HepG2 (cell line): ENCODE data around the gene MLX. TPM values are rescaled to one million over a fixed set of nuclear protein-coding genes. Genes with fewer than 3 reads are reported as not detected.
A peak's percentile ranks its signal among the peaks of the same experiment; 100 is the strongest.

Experiments used
- CBFB ChIP-seq: sonication (generic); formaldehyde crosslinking; IDR thresholded peaks from 2 replicates; pipeline ENCODE4 v1.4.0; 2020; ENCODE audit warnings: missing genetic modification reagents
- CHCHD3 ChIP-seq: sonication (generic); formaldehyde crosslinking; IDR thresholded peaks from 2 replicates; pipeline ENCODE4 v1.8.0; 2022; ENCODE audit warnings: mild to moderate bottlenecking, missing genetic modification reagents, moderate library complexity
- HNRNPLL ChIP-seq: fragments of 200-400 bp; formaldehyde crosslinking; IDR thresholded peaks from 2 replicates; pipeline ENCODE4 v1.6.1; 2017; ENCODE audit warnings: mild to moderate bottlenecking, low read depth, low read length; ENCODE audit not compliant: poor library complexity, severe bottlenecking
- HOXD1 ChIP-seq: sonication (generic); formaldehyde crosslinking; IDR thresholded peaks from 2 replicates; pipeline ENCODE4 v1.5.0; 2020; ENCODE audit warnings: missing genetic modification reagents
- NFKBIZ ChIP-seq: IDR thresholded peaks from 2 replicates; pipeline ENCODE4 v1.6.1; 2018; ENCODE audit warnings: missing genetic modification reagents, missing compliant biosample characterization
- RBFOX2 ChIP-seq: fragments of 200-400 bp; formaldehyde crosslinking; IDR thresholded peaks from 2 replicates; pipeline ENCODE4 v1.6.1; 2017; ENCODE audit warnings: low read depth, mild to moderate bottlenecking, low read length
- RBM22 ChIP-seq: fragments of 200-400 bp; formaldehyde crosslinking; optimal IDR thresholded peaks from 2 replicates; pipeline ENCODE3; 2017; ENCODE audit warnings: mild to moderate bottlenecking, low read length, moderate library complexity
- RFX5 ChIP-seq: IDR thresholded peaks from 2 replicates; pipeline ENCODE4 v1.6.1; 2011; ENCODE audit warnings: low read depth, low read length, improper control_type of control experiment
- SAFB2 ChIP-seq: sonication (generic); formaldehyde crosslinking; IDR thresholded peaks from 2 replicates; pipeline ENCODE4 v1.5.1; 2020; ENCODE audit warnings: missing genetic modification reagents, low read depth, mild to moderate bottlenecking, borderline replicate concordance
- STAT5B ChIP-seq: sonication (generic); formaldehyde crosslinking; IDR thresholded peaks from 2 replicates; pipeline ENCODE4 v1.4.0; 2020; ENCODE audit warnings: missing genetic modification reagents
- TEAD3 ChIP-seq: optimal IDR thresholded peaks from 2 replicates; pipeline ENCODE3; 2016; ENCODE audit warnings: borderline replicate concordance
- TRIM24 ChIP-seq: sonication (generic); formaldehyde crosslinking; IDR thresholded peaks from 2 replicates; pipeline ENCODE4 v1.8.0; 2022; ENCODE audit warnings: mild to moderate bottlenecking, missing genetic modification reagents
- ZNF383 ChIP-seq: sonication (generic); formaldehyde crosslinking; IDR thresholded peaks from 2 replicates; pipeline ENCODE4 v1.4.0; 2020; ENCODE audit warnings: missing genetic modification reagents, mild to moderate bottlenecking, borderline replicate concordance
- ZNF446 ChIP-seq: sonication (generic); formaldehyde crosslinking; IDR thresholded peaks from 2 replicates; pipeline ENCODE4 v1.5.0; 2020; ENCODE audit warnings: mild to moderate bottlenecking, missing genetic modification reagents
- ZNF615 ChIP-seq: sonication (generic); formaldehyde crosslinking; IDR thresholded peaks from 2 replicates; pipeline ENCODE4 v1.5.0; 2020; ENCODE audit warnings: mild to moderate bottlenecking, missing genetic modification reagents, borderline replicate concordance
- ZNF761 ChIP-seq: sonication (generic); formaldehyde crosslinking; conservative IDR thresholded peaks from 2 replicates; pipeline ENCODE4 v1.4.0; 2020; ENCODE audit warnings: mild to moderate bottlenecking, missing genetic modification reagents
- ZNF770 ChIP-seq: sonication (generic); formaldehyde crosslinking; IDR thresholded peaks from 2 replicates; pipeline ENCODE4 v1.5.0; 2020; ENCODE audit warnings: mild to moderate bottlenecking, missing genetic modification reagents
- polyA plus RNA-seq, 8 experiments: library from polyadenylated mRNA; depleted of rRNA in 3 of 8; stranded (reverse) in 7 of 8; unstranded in 1 of 8; fragments of >200 nt; fragmentation: Illumina TruSeq in 4 of 8; extraction: Trizol in 4 of 8; gene quantifications; 2 replicates each; pipeline versions ENCODE4 v1.2.1 to v1.2.3, GENCODE V29; 2011 to 2016; ENCODE audit warnings: low read depth in 4 of 8, missing spikeins in 1 of 8, mixed read lengths in 1 of 8; ENCODE audit not compliant: insufficient read depth in 1 of 8
- total RNA-seq, 5 experiments: library from RNA; depleted of rRNA; stranded (reverse); fragments of >200 nt; fragmentation: Illumina TruSeq; extraction: Trizol; gene quantifications; 2 replicates each; pipeline ENCODE4 v1.2.3, GENCODE V29; 2016; ENCODE audit warnings: low read depth in 1 of 5
- TF ChIP-seq, protein P1 (sequence below): IDR thresholded peaks from 2 replicates; pipeline ENCODE4 v1.6.1; 2016; ENCODE audit warnings: missing compliant biosample characterization, missing genetic modification reagents, borderline replicate concordance
- TF ChIP-seq, protein P2 (sequence below): sonication (generic); formaldehyde crosslinking; IDR thresholded peaks from 2 replicates; pipeline ENCODE4 v1.5.0; 2020; ENCODE audit warnings: missing genetic modification reagents, mild to moderate bottlenecking, borderline replicate concordance
- TF ChIP-seq, protein P3 (sequence below): sonication (generic); formaldehyde crosslinking; IDR thresholded peaks from 2 replicates; pipeline ENCODE4 v1.4.0; 2020; ENCODE audit warnings: missing genetic modification reagents
- TF ChIP-seq, protein P4 (sequence below): sonication (generic); formaldehyde crosslinking; conservative IDR thresholded peaks from 2 replicates; pipeline ENCODE4 v1.5.0; 2020; ENCODE audit warnings: missing genetic modification reagents

MLX gene
- total and polyA plus RNA-seq, 2 of the 13 experiments (the other 11 are each of a cell fraction or from before 2014, with no cell fraction given): 38.9 to 74.4 TPM

DNA sequence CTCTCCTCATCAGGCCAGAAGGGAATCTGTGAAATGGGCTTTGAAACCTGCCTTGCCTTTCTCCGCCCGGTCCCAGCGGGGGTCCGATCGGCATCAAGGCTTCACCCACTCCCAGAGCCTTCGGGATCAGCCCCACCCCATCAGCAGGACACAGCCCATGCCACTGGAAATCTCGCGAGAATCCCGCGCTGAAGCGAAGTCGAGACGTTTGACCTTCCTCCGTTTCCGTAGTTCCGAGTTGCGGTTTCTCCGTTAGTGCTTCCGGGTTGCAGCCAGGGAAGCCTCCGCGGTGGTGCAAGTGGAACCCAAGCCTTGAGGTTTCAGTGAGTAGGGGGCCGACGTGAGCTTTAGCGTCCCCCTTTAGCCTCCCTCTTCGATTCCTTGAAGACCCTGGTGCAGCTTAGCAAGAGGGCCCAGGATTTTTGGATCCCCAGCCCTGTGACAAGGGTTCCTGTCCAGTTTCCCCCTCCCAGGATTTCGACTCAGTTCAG is 5.0 kb upstream of the MLX start, which contains the start of gene COASY (continued):
- TF ChIP-seq ZNF383 (CRISPR knock-in tag): peak; percentile 12; the same call in 1 of the 2 replicates
- TF ChIP-seq, protein P1, sequence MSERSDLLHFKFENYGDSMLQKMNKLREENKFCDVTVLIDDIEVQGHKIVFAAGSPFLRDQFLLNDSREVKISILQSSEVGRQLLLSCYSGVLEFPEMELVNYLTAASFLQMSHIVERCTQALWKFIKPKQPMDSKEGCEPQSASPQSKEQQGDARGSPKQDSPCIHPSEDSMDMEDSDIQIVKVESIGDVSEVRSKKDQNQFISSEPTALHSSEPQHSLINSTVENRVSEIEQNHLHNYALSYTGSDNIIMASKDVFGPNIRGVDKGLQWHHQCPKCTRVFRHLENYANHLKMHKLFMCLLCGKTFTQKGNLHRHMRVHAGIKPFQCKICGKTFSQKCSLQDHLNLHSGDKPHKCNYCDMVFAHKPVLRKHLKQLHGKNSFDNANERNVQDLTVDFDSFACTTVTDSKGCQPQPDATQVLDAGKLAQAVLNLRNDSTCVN (CRISPR knock-in tag): no peak
- no peak for TF ChIP-seq ZNF770 (CRISPR knock-in tag)
- TF ChIP-seq, protein P2, sequence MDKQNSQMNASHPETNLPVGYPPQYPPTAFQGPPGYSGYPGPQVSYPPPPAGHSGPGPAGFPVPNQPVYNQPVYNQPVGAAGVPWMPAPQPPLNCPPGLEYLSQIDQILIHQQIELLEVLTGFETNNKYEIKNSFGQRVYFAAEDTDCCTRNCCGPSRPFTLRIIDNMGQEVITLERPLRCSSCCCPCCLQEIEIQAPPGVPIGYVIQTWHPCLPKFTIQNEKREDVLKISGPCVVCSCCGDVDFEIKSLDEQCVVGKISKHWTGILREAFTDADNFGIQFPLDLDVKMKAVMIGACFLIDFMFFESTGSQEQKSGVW (CRISPR knock-in tag): no peak
- no peak for TF ChIP-seq TRIM24 (CRISPR knock-in tag)
- TF ChIP-seq CHCHD3 (CRISPR knock-in tag): no peak
- TF ChIP-seq CBFB: peak; percentile 100
- TF ChIP-seq ZNF761 (CRISPR knock-in tag): no peak; the same call in 1 of the 2 replicates
- peak; percentile 90 for TF ChIP-seq HOXD1 (CRISPR knock-in tag)
- no peak for TF ChIP-seq ZNF615 (CRISPR knock-in tag)
- no peak; the same call in 1 of the 2 replicates for TF ChIP-seq RBFOX2
- no peak; the same call in 1 of the 2 replicates for TF ChIP-seq SAFB2
- TF ChIP-seq STAT5B (CRISPR knock-in tag): peak; percentile 69
- TF ChIP-seq, protein P3, sequence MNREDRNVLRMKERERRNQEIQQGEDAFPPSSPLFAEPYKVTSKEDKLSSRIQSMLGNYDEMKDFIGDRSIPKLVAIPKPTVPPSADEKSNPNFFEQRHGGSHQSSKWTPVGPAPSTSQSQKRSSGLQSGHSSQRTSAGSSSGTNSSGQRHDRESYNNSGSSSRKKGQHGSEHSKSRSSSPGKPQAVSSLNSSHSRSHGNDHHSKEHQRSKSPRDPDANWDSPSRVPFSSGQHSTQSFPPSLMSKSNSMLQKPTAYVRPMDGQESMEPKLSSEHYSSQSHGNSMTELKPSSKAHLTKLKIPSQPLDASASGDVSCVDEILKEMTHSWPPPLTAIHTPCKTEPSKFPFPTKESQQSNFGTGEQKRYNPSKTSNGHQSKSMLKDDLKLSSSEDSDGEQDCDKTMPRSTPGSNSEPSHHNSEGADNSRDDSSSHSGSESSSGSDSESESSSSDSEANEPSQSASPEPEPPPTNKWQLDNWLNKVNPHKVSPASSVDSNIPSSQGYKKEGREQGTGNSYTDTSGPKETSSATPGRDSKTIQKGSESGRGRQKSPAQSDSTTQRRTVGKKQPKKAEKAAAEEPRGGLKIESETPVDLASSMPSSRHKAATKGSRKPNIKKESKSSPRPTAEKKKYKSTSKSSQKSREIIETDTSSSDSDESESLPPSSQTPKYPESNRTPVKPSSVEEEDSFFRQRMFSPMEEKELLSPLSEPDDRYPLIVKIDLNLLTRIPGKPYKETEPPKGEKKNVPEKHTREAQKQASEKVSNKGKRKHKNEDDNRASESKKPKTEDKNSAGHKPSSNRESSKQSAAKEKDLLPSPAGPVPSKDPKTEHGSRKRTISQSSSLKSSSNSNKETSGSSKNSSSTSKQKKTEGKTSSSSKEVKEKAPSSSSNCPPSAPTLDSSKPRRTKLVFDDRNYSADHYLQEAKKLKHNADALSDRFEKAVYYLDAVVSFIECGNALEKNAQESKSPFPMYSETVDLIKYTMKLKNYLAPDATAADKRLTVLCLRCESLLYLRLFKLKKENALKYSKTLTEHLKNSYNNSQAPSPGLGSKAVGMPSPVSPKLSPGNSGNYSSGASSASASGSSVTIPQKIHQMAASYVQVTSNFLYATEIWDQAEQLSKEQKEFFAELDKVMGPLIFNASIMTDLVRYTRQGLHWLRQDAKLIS: peak; percentile 22; the same call in 1 of the 2 replicates
- peak; percentile 50 for TF ChIP-seq RBM22
- TF ChIP-seq, protein P4, sequence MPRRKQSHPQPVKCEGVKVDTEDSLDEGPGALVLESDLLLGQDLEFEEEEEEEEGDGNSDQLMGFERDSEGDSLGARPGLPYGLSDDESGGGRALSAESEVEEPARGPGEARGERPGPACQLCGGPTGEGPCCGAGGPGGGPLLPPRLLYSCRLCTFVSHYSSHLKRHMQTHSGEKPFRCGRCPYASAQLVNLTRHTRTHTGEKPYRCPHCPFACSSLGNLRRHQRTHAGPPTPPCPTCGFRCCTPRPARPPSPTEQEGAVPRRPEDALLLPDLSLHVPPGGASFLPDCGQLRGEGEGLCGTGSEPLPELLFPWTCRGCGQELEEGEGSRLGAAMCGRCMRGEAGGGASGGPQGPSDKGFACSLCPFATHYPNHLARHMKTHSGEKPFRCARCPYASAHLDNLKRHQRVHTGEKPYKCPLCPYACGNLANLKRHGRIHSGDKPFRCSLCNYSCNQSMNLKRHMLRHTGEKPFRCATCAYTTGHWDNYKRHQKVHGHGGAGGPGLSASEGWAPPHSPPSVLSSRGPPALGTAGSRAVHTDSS (CRISPR knock-in tag): no peak
- peak; percentile 79 for TF ChIP-seq TEAD3 (CRISPR knock-in tag)
- peak; percentile 96 for TF ChIP-seq HNRNPLL
- peak; percentile 73; the same call in 1 of the 2 replicates for TF ChIP-seq NFKBIZ
- TF ChIP-seq ZNF446 (CRISPR knock-in tag): no peak; the same call in 1 of the 2 replicates
- no peak for TF ChIP-seq RFX5
